Cardiac fibroblast (primary cell): Measurements from ENCODE around the gene OSBPL2.

Experiments
- DNase-seq, 2 donors: peaks; one replicate each; pipeline versions ENCODE4 v3.0.0 to v3.0.0-alpha.2; 2010; ENCODE audit warnings: low read depth in 2 of 2
- H3K4me3 ChIP-seq, 2 donors: replicated peaks in 1 of 2; 1 replicate in 1 of 2; 2 replicates in 1 of 2; pipeline ENCODE4 v1.5.1; 2011; ENCODE audit warnings: low read depth in 2 of 2, low read length in 2 of 2, mild to moderate bottlenecking in 2 of 2, moderate library complexity in 1 of 2
- CTCF ChIP-seq: IDR thresholded peaks from one replicate; pipeline ENCODE4 v1.5.1; 2011; ENCODE audit warnings: low read depth, mild to moderate bottlenecking, low read length, inconsistent platforms

OSBPL2 gene

GRCh38 chr20:62227591-62227976, 10.7 kb upstream of the OSBPL2 start:
- no peak for DNase-seq
- no peak overlapping the region for H3K4me3 ChIP-seq
- no peak for TF ChIP-seq CTCF

GRCh38 chr20:62227977-62228958, 10.1 kb upstream of the OSBPL2 start:
- H3K4me3 ChIP-seq: no peak overlapping the region
- DNase-seq: no peak
- no peak for TF ChIP-seq CTCF

GRCh38 chr20:62228982-62229545, 9.3 kb upstream of the OSBPL2 start:
- DNase-seq: no peak
- TF ChIP-seq CTCF: no peak
- H3K4me3 ChIP-seq: no peak overlapping the region

- no peak overlapping the region for H3K4me3 ChIP-seq
- no peak for TF ChIP-seq CTCF
- no peak for DNase-seq
These were observed 8.7 kb upstream of the OSBPL2 start for GRCh38 chr20:62229667-62230066.

GRCh38 chr20:62230276-62230675, 8.0 kb upstream of the OSBPL2 start:
- DNase-seq: no peak
- H3K4me3 ChIP-seq: no peak overlapping the region
- no peak for TF ChIP-seq CTCF

- no peak for TF ChIP-seq CTCF
- H3K4me3 ChIP-seq: no peak overlapping the region
- DNase-seq: no peak
These were observed 7.6 kb upstream of the OSBPL2 start for GRCh38 chr20:62230696-62231095.
